MM.1S (cell line): ENCODE results near the gene C19orf53.

ENCODE experiments used
- DNase-seq: peaks from one replicate; pipeline ENCODE4 v3.0.0-alpha.2; 2015
- H2AFZ ChIP-seq: fragments of 300-600 bp; sonication (generic); 2 replicates; pipeline ENCODE4 v1.6.0; 2016; ENCODE audit warnings: antibody characterized with exemption, low read length
- H3F3A ChIP-seq: fragments of 300-600 bp; sonication (generic); 2 replicates; pipeline ENCODE4 v1.6.1; 2016; ENCODE audit warnings: mild to moderate bottlenecking, antibody characterized with exemption, low read length, moderate library complexity, mixed read lengths; ENCODE audit not compliant: insufficient read depth
- H3K27ac ChIP-seq: fragments of 300-600 bp; sonication (generic); 2 replicates; pipeline ENCODE4 v1.5.1; 2016; ENCODE audit warnings: mild to moderate bottlenecking, low read length
- H3K27me3 ChIP-seq: fragments of 300-600 bp; sonication (generic); replicated peaks from 2 replicates; pipeline ENCODE4 v1.6.0; 2016; ENCODE audit warnings: low read length; ENCODE audit not compliant: insufficient read depth
- H3K36me3 ChIP-seq: fragments of 300-600 bp; sonication (generic); replicated peaks from 2 replicates; pipeline ENCODE4 v1.6.1; 2016; ENCODE audit warnings: mild to moderate bottlenecking, low read length, mixed read lengths; ENCODE audit not compliant: insufficient read depth
- H3K4me1 ChIP-seq: fragments of 300-600 bp; sonication (generic); 2 replicates; pipeline ENCODE4 v1.6.1; 2016; ENCODE audit warnings: low read length, mixed read lengths
- H3K4me2 ChIP-seq: fragments of 300-600 bp; sonication (generic); 2 replicates; pipeline ENCODE4 v1.6.0; 2016; ENCODE audit warnings: low read depth, low read length
- H3K4me3 ChIP-seq: fragments of 300-600 bp; sonication (generic); 2 replicates; pipeline ENCODE4 v1.5.1; 2016; ENCODE audit warnings: low read length, mixed read lengths
- H3K79me2 ChIP-seq: fragments of 300-600 bp; sonication (generic); 2 replicates; pipeline ENCODE4 v1.6.1; 2016; ENCODE audit warnings: mixed run types, low read length, mixed read lengths
- H3K9ac ChIP-seq: fragments of 300-600 bp; sonication (generic); 2 replicates; pipeline ENCODE4 v1.6.1; 2016; ENCODE audit warnings: low read length, mixed read lengths
- H3K9me2 ChIP-seq: fragments of 300-600 bp; sonication (generic); replicated peaks from 2 replicates; pipeline ENCODE4 v1.6.1; 2016; ENCODE audit warnings: mild to moderate bottlenecking, low read length, mixed read lengths; ENCODE audit not compliant: insufficient read depth
- H3K9me3 ChIP-seq: fragments of 300-600 bp; sonication (generic); replicated peaks from 2 replicates; pipeline ENCODE4 v1.6.1; 2016; ENCODE audit warnings: mild to moderate bottlenecking, low read length, mixed read lengths; ENCODE audit not compliant: insufficient read depth
- H4K20me1 ChIP-seq: fragments of 300-600 bp; sonication (generic); 2 replicates; pipeline ENCODE4 v1.6.1; 2016; ENCODE audit warnings: mild to moderate bottlenecking, low read length, moderate library complexity, mixed read lengths; ENCODE audit not compliant: insufficient read depth
- EZH2 ChIP-seq: fragments of 300-600 bp; sonication (generic); optimal IDR thresholded peaks from 2 replicates; pipeline ENCODE3; 2017; ENCODE audit warnings: low read depth, mild to moderate bottlenecking, antibody characterized with exemption, low read length, mixed read lengths
- EZH2phosphoT487 ChIP-seq: fragments of 300-600 bp; sonication (generic); IDR thresholded peaks from 2 replicates; pipeline ENCODE4 v1.6.1; 2018; ENCODE audit warnings: antibody characterized with exemption, low read length
- TF ChIP-seq, protein P1 (sequence below): fragments of 300-600 bp; sonication (generic); IDR thresholded peaks from 2 replicates; pipeline ENCODE4 v1.5.1; 2016; ENCODE audit warnings: antibody characterized with exemption, low read length, mixed read lengths

The C19orf53 gene

GRCh38 chr19:13757805-13758772, 16.2 kb upstream of the C19orf53 start:
- Histone ChIP-seq H3K4me1 (no peaks in the 10 kb centered on the region), H3F3A (no peaks in the 10 kb centered on the region), H3K9ac (no peak overlapping the region), H2AFZ (no peak overlapping the region), H3K79me2 (no peaks in the 10 kb centered on the region), H3K9me3 (no peaks in the 10 kb centered on the region), H4K20me1 (no peaks in the 10 kb centered on the region), H3K27me3 (no peaks in the 10 kb centered on the region), H3K36me3 (no peaks in the 10 kb centered on the region), H3K4me3 (no peak overlapping the region), H3K9me2 (no peaks in the 10 kb centered on the region), H3K27ac (no peak overlapping the region), H3K4me2 (no peak overlapping the region)
- TF ChIP-seq EZH2 (no peak), EZH2phosphoT487 (no peak)
- TF ChIP-seq, protein P1, sequence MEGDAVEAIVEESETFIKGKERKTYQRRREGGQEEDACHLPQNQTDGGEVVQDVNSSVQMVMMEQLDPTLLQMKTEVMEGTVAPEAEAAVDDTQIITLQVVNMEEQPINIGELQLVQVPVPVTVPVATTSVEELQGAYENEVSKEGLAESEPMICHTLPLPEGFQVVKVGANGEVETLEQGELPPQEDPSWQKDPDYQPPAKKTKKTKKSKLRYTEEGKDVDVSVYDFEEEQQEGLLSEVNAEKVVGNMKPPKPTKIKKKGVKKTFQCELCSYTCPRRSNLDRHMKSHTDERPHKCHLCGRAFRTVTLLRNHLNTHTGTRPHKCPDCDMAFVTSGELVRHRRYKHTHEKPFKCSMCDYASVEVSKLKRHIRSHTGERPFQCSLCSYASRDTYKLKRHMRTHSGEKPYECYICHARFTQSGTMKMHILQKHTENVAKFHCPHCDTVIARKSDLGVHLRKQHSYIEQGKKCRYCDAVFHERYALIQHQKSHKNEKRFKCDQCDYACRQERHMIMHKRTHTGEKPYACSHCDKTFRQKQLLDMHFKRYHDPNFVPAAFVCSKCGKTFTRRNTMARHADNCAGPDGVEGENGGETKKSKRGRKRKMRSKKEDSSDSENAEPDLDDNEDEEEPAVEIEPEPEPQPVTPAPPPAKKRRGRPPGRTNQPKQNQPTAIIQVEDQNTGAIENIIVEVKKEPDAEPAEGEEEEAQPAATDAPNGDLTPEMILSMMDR = no peak
- no peak for DNase-seq

DNA sequence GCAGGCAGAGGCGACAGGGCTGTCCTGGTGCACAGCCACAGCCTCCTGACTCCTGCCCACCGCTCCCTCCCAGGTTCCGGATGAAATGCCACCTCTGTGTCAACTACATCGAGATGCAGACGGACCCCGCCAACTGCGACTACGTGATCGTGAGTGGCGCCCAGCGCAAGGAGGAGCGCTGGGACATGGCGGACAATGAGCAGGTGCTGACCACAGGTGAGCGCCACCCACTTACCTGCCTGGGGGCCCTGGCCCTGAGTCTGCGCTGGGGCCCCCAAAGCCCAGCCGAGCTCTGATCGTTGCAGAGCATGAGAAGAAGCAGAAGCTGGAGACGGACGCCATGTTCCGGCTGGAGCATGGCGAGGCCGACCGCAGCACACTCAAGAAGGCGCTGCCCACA, 15.5 kb upstream of the C19orf53 start:
- Histone ChIP-seq H3K4me1 (no peaks in the 10 kb centered on the region), H3K79me2 (no peaks in the 10 kb centered on the region)
- TF ChIP-seq EZH2 (no peak), EZH2phosphoT487 (no peak)
- TF ChIP-seq, protein P1 = no peak

DNA sequence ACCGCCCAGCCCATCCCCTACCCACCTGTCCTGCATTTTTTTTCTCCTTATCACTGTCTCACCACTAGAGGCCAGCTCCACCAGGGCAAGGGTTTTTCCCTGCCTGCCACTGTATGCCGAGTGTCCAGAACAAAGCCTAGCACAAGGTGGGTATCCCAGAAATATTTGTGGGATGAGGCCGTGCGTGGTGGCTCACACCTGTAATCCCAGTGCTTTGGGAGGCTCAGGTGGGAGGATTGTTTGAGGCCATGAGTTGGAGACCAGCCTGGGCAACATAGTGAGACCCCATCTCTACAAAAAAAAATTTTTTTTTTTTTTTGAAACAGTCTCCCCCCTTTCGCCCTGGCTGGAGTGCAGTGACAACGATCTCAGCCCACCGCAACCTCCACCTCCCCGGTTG, 12.8 kb upstream of the C19orf53 start:
- no peaks in the 10 kb centered on the region for H4K20me1 ChIP-seq
- no peak overlapping the region for H3K4me2 ChIP-seq
- no peak overlapping the region for H3K9ac ChIP-seq
- H2AFZ ChIP-seq = no peak overlapping the region
- no peaks in the 10 kb centered on the region for H3K9me3 ChIP-seq
- no peaks in the 10 kb centered on the region for H3K27me3 ChIP-seq
- H3K4me1 ChIP-seq = 0 out of 2 replicates have a peak, but pooled peaks cover 6% of the 10 kb centered on the region
- no peak overlapping the region for H3K27ac ChIP-seq
- H3K9me2 ChIP-seq = no peaks in the 10 kb centered on the region
- H3F3A ChIP-seq = no peaks in the 10 kb centered on the region
- no peak overlapping the region for H3K4me3 ChIP-seq
- DNase-seq = no peak
- TF ChIP-seq, protein P1 = no peak
- TF ChIP-seq EZH2 (no peak), EZH2phosphoT487 (no peak)
- peaks cover 11% of the 10 kb centered on the region for H3K79me2 ChIP-seq
- no peaks in the 10 kb centered on the region for H3K36me3 ChIP-seq

More for the DNA sequence above, 15.5 kb upstream of the C19orf53 start:
- H3K4me2 ChIP-seq = no peak overlapping the region
- H3K27ac ChIP-seq = no peak overlapping the region
- H3K36me3 ChIP-seq = no peaks in the 10 kb centered on the region
- no peak overlapping the region for H2AFZ ChIP-seq
- H3F3A ChIP-seq = no peaks in the 10 kb centered on the region
- no peaks in the 10 kb centered on the region for H3K9me3 ChIP-seq
- H3K9ac ChIP-seq = no peak overlapping the region
- H3K27me3 ChIP-seq = no peaks in the 10 kb centered on the region
- no peak overlapping the region for H3K4me3 ChIP-seq
- no peaks in the 10 kb centered on the region for H3K9me2 ChIP-seq
- no peaks in the 10 kb centered on the region for H4K20me1 ChIP-seq
- DNase-seq = no peak
